ENCODE results near the gene BEST3.

GRCh38 chr12:69676257-69677012 is 22.7 kb downstream of the BEST3 start:
- TF ChIP-seq POLR2A (IDR thresholded peaks at IDR 0.05; ENCODE audit: low read depth, low read length) (no peak), POLR2AphosphoS5 (IDR thresholded peaks at IDR 0.05; ENCODE audit: low read depth, low read length) (no peak), POU2F2 (IDR thresholded peaks at IDR 0.05; ENCODE audit: low read depth, low read length) (no peak), TAF1 (IDR thresholded peaks at IDR 0.05; ENCODE audit: low read depth, low read length) (no peak), SPI1 (IDR thresholded peaks at IDR 0.05; ENCODE audit: low read depth, low read length) (no peak), PAX5 (IDR thresholded peaks at IDR 0.05; ENCODE audit: insufficient read depth, low read length, severe bottlenecking) (no peak)

Data from GM12891 (cell line).